ENCODE data around the gene ENPP7. TPM values are rescaled to one million over a fixed set of nuclear protein-coding genes. Genes with fewer than 3 reads are reported as not detected.

The ENPP7 gene
- total and polyA plus RNA-seq, 8 donors = 5.0 TPM; not detected in 7

DNA sequence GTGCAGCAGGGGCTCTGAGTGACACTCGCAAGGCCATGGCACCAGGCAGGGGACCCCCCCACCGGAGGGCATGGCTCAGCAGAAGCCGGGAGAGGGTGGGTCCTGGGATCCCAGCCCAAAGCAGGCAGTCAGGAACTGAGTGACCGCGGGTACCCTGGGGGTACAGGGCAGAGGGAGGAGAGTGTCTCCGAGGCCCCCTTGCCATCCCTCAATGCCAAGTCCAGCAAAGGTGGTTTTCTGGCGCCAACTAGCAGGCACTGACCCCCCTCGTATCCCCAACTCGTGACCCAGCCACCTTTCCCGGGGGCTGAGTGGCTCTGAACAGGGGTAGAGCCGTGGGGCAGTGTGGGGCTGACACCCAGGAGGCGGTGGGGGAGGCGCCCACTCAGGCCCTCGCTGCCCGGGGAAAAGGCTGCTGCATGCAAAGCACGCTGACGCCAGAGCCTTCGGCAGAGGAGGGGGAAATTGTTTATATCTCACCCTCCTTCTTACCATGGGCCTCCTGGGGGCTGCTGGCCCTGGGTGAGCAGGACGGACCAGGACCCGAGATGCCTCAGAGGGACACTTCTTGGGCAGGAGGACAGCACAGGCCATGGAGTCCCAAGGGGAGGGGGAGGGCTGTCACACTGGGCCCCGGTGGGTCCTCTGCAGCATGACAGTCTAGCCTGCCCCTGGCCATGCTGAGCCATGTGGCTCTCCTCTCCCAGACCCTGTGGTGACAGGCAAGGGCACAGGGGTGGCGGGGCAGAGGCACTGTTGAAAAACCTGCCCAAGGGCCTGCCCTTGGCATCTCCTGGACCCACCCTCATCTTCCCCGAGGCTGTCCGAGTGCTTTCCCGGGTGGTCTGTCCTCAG is 14.6 kb upstream of the ENPP7 start:
- intact Hi-C loops (cut with DNase I; ENCODE audit: low total_unique reads) = no loop called here
- H3K36me3 ChIP-seq = no peaks in the 10 kb centered on the region
- DNase-seq = no peak
- peaks cover 0 to 6% (median 0%) of the 10 kb centered on the region in 4 donors for H3K4me1 ChIP-seq
- no peaks in the 10 kb centered on the region for H3K9me3 ChIP-seq
- no peak overlapping the region for H3K27ac ChIP-seq
- H3K27me3 ChIP-seq = peaks cover 0 to 50% (median 7%) of the 10 kb centered on the region in 3 donors
- 60 to 69% (median 65%) methylated on average over 14 to 25 of the region's 25 CpGs for WGBS, 5 donors
- TF ChIP-seq POLR2A (IDR thresholded peaks at IDR 0.05) = no peak
- no peak for TF ChIP-seq EP300 (IDR thresholded peaks at IDR 0.05)
- no peak for TF ChIP-seq POLR2AphosphoS5 (IDR thresholded peaks at IDR 0.05)
- TF ChIP-seq, protein P1, sequence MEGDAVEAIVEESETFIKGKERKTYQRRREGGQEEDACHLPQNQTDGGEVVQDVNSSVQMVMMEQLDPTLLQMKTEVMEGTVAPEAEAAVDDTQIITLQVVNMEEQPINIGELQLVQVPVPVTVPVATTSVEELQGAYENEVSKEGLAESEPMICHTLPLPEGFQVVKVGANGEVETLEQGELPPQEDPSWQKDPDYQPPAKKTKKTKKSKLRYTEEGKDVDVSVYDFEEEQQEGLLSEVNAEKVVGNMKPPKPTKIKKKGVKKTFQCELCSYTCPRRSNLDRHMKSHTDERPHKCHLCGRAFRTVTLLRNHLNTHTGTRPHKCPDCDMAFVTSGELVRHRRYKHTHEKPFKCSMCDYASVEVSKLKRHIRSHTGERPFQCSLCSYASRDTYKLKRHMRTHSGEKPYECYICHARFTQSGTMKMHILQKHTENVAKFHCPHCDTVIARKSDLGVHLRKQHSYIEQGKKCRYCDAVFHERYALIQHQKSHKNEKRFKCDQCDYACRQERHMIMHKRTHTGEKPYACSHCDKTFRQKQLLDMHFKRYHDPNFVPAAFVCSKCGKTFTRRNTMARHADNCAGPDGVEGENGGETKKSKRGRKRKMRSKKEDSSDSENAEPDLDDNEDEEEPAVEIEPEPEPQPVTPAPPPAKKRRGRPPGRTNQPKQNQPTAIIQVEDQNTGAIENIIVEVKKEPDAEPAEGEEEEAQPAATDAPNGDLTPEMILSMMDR (IDR thresholded peaks at IDR 0.05) = no peak
- H3K4me3 ChIP-seq = no peak overlapping the region

DNA sequence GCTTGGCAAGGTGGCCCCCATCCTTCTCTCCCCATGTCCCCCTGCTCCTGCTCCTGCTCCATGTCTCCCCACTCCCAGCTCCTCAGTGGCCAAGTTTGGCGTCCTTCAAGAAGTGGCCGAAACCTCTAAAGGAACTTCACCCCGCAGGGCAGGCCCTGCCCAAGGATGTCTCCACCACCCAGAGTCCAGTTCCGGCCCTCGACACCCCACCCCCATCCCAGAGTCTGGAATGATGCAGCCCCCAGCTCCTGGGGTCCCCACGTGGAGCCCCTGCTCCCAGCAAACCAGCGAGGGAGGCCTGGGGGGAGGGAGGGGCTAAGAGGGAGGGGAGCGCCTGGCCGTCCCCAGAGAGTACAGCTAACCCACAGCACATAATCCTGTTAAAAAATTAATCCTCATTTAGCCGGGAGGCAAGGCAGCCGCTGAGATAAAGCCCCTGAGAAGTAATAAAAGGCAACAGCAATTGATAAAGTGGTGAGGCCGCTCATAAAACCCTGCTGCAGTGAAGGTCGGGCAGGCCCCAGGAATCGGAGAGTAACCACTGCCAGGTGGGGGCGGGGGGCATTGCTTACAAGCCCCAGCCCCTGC is 9.9 kb upstream of the ENPP7 start:
- no peak overlapping the region for H3K27ac ChIP-seq
- no peak for TF ChIP-seq EP300 (IDR thresholded peaks at IDR 0.05)
- no peak for TF ChIP-seq POLR2AphosphoS5 (IDR thresholded peaks at IDR 0.05)
- TF ChIP-seq POLR2A (IDR thresholded peaks at IDR 0.05) = no peak
- TF ChIP-seq, protein P1 (IDR thresholded peaks at IDR 0.05) = no peak

DNA sequence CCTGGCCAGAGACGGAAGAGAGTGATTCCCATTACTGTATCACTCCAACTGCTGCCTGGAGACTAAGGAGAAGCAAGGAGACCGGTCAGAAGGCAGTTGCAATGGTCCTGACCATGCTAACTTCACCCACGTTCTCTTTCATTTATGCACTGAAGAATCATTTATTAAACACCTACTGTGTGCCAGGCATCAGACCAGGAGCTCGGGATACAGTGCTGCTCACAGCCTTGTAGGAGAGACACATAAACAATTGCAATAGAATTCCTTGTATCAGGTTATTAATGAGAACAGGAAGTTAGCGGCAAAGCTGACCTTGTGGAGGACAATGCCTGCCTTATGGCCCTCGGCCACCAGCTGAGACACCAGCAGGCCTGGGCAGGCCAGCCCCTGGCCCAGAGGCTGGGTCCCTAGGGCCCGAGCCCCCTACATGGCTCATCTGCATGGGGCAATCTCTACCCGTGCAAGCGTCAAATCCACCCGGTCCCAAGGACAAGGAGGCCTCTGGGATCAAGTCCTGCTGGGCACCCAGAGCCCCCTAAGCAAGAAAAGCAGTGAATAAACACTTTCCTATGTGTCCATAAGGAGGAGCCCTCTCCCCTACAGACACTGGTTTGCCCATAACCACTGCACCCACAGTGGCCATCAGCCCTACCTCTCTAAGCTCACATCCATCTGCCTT is 8.6 kb upstream of the ENPP7 start:
- DNase-seq = no peak
- TF ChIP-seq, protein P1 (IDR thresholded peaks at IDR 0.05) = no peak
- TF ChIP-seq POLR2AphosphoS5 (IDR thresholded peaks at IDR 0.05) (no peak), POLR2A (IDR thresholded peaks at IDR 0.05) (no peak), EP300 (IDR thresholded peaks at IDR 0.05) (no peak)
- H3K4me1 ChIP-seq = no peaks in the 10 kb centered on the region

More for the DNA sequence above, 9.9 kb upstream of the ENPP7 start:
- 64 to 75% (median 72%) methylated on average over 14 to 15 of the region's 15 CpGs for WGBS, 5 donors
- no peaks in the 10 kb centered on the region for H3K36me3 ChIP-seq
- H3K4me1 ChIP-seq = no peaks in the 10 kb centered on the region
- H3K4me3 ChIP-seq = no peak overlapping the region
- H3K9me3 ChIP-seq = no peaks in the 10 kb centered on the region
- H3K27me3 ChIP-seq = peaks cover 0 to 34% (median 2%) of the 10 kb centered on the region in 3 donors
- intact Hi-C loops (cut with DNase I; ENCODE audit: low total_unique reads) = no loop called here
- DNase-seq = no peak

DNA sequence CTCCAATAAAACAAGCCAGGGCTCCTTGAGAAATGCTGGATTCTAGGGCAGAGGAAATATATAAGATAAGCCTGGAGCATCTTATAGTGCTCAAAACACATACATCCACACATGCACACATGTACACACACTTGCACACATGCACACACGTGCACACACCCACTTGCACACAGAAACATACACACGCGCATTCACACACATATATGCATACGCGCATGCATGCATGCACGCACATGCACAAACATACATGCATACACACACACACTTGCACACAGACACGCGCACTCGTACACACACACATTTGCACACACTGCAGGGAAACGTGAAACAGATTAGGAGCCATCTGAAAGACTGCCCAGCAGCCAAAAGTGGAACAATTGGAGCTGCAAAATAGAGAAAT is 8.0 kb upstream of the ENPP7 start:
- H3K4me1 ChIP-seq = no peaks in the 10 kb centered on the region
- H3K27me3 ChIP-seq = peaks cover 0 to 21% (median 0%) of the 10 kb centered on the region in 3 donors
- DNase-seq = no peak
- H3K4me3 ChIP-seq = no peak overlapping the region
- no peaks in the 10 kb centered on the region for H3K36me3 ChIP-seq
- no peaks in the 10 kb centered on the region for H3K9me3 ChIP-seq
- H3K27ac ChIP-seq = no peak overlapping the region
- 79 to 88% (median 83%) methylated on average over 10 of the region's 10 CpGs for WGBS, 5 donors
- TF ChIP-seq, protein P1 (IDR thresholded peaks at IDR 0.05) = no peak
- TF ChIP-seq EP300 (IDR thresholded peaks at IDR 0.05) (no peak), POLR2A (IDR thresholded peaks at IDR 0.05) (no peak), POLR2AphosphoS5 (IDR thresholded peaks at IDR 0.05) (no peak)
- intact Hi-C loops (cut with DNase I; ENCODE audit: low total_unique reads) = no loop called here

More for the DNA sequence above, 8.6 kb upstream of the ENPP7 start:
- peaks cover 0 to 22% (median 0%) of the 10 kb centered on the region in 3 donors for H3K27me3 ChIP-seq
- H3K36me3 ChIP-seq = no peaks in the 10 kb centered on the region
- no peak overlapping the region for H3K4me3 ChIP-seq
- H3K27ac ChIP-seq = no peak overlapping the region
- intact Hi-C loops (cut with DNase I; ENCODE audit: low total_unique reads) = no loop called here
- H3K9me3 ChIP-seq = no peaks in the 10 kb centered on the region
- 36 to 62% (median 55%) methylated on average over 8 to 10 of the region's 10 CpGs for WGBS, 5 donors

Measured in stomach (tissue), 9 donors.